ENCODE measurements around the gene POLE4.

- TF ChIP-seq CTCF (IDR thresholded peaks at IDR 0.05) (no peak), POLR2AphosphoS5 (IDR thresholded peaks at IDR 0.05) (no peak), POLR2A (IDR thresholded peaks at IDR 0.05) (no peak)
Measured at GRCh38 chr2:74948779-74949178, 9.7 kb upstream of the POLE4 start.
